PC-3 (cell line): Measurements from ENCODE around the gene JOSD1.

ENCODE experiments used
- EZH2 ChIP-seq: fragments of 300-600 bp; sonication (generic); IDR thresholded peaks from one replicate; pipeline ENCODE4 v1.6.1; 2017; ENCODE audit warnings: antibody characterized with exemption, mild to moderate bottlenecking, low read length; ENCODE audit not compliant: unreplicated experiment
- TF ChIP-seq, protein P1 (sequence below): fragments of 300-600 bp; sonication (generic); conservative IDR thresholded peaks from 2 replicates; pipeline ENCODE4 v1.5.1; 2017; ENCODE audit warnings: antibody characterized with exemption, low read depth, mild to moderate bottlenecking, low read length

DNA sequence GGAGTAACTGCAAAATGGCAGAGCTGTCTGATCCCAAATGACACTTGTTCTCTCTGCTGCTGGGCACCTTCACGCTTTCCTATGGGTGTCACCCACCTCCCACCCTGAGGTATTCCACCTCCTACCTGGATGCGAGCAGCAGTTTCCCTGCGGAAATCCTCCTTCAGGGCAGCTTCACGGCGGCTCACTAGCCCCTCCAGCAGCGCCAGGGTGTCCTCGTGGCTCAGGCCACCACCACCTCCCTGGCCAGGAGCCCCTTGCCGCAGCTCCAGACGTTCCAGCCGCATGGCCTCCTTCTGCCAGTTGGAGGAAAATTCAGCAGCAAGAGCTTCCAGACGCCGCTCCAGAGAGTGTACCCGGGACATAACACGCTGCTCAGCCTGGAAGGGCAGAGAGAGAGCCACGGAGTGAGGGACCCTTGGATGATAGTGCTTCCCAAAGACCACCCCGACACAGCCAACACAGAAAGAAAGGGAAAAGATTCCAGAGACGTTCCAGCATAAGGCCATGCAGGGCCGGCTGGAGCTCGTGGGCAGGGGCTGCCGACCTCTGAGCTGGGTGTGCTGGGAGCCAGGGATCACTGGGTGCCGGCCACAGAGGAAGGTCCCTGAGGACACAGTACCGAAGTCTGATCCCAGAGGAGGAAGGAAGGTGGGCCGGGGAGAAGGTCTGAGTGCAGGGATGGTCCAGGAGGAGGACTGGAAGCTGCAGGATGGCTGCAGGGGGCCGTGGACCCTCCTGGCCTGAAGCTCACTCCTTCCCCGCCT lies 41.6 kb upstream of the JOSD1 start:
- TF ChIP-seq, protein P1, sequence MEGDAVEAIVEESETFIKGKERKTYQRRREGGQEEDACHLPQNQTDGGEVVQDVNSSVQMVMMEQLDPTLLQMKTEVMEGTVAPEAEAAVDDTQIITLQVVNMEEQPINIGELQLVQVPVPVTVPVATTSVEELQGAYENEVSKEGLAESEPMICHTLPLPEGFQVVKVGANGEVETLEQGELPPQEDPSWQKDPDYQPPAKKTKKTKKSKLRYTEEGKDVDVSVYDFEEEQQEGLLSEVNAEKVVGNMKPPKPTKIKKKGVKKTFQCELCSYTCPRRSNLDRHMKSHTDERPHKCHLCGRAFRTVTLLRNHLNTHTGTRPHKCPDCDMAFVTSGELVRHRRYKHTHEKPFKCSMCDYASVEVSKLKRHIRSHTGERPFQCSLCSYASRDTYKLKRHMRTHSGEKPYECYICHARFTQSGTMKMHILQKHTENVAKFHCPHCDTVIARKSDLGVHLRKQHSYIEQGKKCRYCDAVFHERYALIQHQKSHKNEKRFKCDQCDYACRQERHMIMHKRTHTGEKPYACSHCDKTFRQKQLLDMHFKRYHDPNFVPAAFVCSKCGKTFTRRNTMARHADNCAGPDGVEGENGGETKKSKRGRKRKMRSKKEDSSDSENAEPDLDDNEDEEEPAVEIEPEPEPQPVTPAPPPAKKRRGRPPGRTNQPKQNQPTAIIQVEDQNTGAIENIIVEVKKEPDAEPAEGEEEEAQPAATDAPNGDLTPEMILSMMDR: no peak
- no peak for TF ChIP-seq EZH2
